HCT116 (cell line): ENCODE measurements around the gene NFXL1.

ENCODE experiments used
- ZNF274 ChIP-seq: fragments of 200-500 bp; sonication (Bioruptor generic); IDR thresholded peaks from 2 replicates; pipeline ENCODE4 v1.6.1; 2014; ENCODE audit warnings: mild to moderate bottlenecking, low read depth, low read length, inconsistent platforms
- TF ChIP-seq, protein P1 (sequence below), 3 experiments: fragments of 200-600 bp in 1 of 3; sonication (generic) in 1 of 3; IDR thresholded peaks in 2 of 3; conservative IDR thresholded peaks in 1 of 3; 2 replicates each; pipeline ENCODE4 v1.5.1; 2012 to 2017; ENCODE audit warnings: low read depth in 2 of 3, low read length in 2 of 3, antibody characterized with exemption in 1 of 3, borderline replicate concordance in 1 of 3, control low read depth in 1 of 3, mild to moderate bottlenecking in 1 of 3, mixed read lengths in 1 of 3, mixed run types in 1 of 3, moderate library complexity in 1 of 3; ENCODE audit not compliant: insufficient read depth in 1 of 3

DNA sequence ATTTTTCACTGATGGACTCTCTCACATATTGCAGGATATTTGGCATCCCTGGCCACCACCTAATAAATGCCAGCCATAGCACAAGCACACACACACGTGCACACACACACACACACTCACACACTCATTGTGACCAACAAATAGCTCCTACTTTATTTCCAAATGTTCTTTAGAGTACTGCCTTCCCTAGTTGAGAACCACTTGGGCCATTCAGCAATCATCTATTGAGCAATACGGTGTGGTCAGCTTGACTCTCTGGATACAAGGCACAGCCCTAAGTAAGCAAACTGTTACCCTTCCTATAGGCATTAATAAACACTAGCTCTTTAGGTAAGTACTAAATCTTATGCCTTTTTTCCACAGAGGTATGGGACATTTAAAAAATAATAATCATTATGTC lies 97.6 kb downstream of the NFXL1 start:
- TF ChIP-seq, protein P1, sequence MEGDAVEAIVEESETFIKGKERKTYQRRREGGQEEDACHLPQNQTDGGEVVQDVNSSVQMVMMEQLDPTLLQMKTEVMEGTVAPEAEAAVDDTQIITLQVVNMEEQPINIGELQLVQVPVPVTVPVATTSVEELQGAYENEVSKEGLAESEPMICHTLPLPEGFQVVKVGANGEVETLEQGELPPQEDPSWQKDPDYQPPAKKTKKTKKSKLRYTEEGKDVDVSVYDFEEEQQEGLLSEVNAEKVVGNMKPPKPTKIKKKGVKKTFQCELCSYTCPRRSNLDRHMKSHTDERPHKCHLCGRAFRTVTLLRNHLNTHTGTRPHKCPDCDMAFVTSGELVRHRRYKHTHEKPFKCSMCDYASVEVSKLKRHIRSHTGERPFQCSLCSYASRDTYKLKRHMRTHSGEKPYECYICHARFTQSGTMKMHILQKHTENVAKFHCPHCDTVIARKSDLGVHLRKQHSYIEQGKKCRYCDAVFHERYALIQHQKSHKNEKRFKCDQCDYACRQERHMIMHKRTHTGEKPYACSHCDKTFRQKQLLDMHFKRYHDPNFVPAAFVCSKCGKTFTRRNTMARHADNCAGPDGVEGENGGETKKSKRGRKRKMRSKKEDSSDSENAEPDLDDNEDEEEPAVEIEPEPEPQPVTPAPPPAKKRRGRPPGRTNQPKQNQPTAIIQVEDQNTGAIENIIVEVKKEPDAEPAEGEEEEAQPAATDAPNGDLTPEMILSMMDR (IDR thresholded peaks at IDR 0.05 in 2 of 3, conservative IDR thresholded peaks at IDR 0.05 in 1 of 3; ENCODE audit: borderline replicate concordance in 1 of 3, insufficient read depth in 1 of 3, low read depth in 2 of 3, low read length in 2 of 3), result no peak
- TF ChIP-seq ZNF274, result no peak
